Measurements from ENCODE around the gene CCDC192.
"Not testable (repeated sequence)": the region's sequence is repeated elsewhere in the genome, so short reads cannot be mapped to it uniquely, and the experiment has no call there.

CCDC192 gene

GRCh38 chr5:127769386-127769785 is 66.2 kb downstream of the CCDC192 start:
- DNase-seq = no peak

GRCh38 chr5:127770272-127770671 is 67.1 kb downstream of the CCDC192 start:
- no peak for DNase-seq

GRCh38 chr5:127772531-127772930 is 69.3 kb downstream of the CCDC192 start:
- DNase-seq = no peak

GRCh38 chr5:127774221-127774620 is 71.0 kb downstream of the CCDC192 start:
- DNase-seq = no peak

- DNase-seq = no peak
Observed at GRCh38 chr5:127776477-127776876, 73.3 kb downstream of the CCDC192 start.

- DNase-seq = no peak
Observed at GRCh38 chr5:127777957-127778356, 74.8 kb downstream of the CCDC192 start.

- DNase-seq = not testable (repeated sequence)
Observed at GRCh38 chr5:127782450-127782849, 79.3 kb downstream of the CCDC192 start.

GRCh38 chr5:127785098-127785927 is 82.1 kb downstream of the CCDC192 start:
- no peak for DNase-seq

- no peak for DNase-seq
Observed at GRCh38 chr5:127791439-127791838, 88.2 kb downstream of the CCDC192 start.

GRCh38 chr5:127791908-127792307 is 88.7 kb downstream of the CCDC192 start:
- not testable (repeated sequence) for DNase-seq

- DNase-seq = no peak
Observed at GRCh38 chr5:127793052-127793451, 89.9 kb downstream of the CCDC192 start.

GRCh38 chr5:127793879-127794278 is 90.7 kb downstream of the CCDC192 start:
- DNase-seq = no peak

- DNase-seq = no peak
Observed at GRCh38 chr5:127796211-127796610, 93.0 kb downstream of the CCDC192 start.

- no peak for DNase-seq
Observed at GRCh38 chr5:127799293-127799905, 96.2 kb downstream of the CCDC192 start.

- DNase-seq = no peak
Observed at GRCh38 chr5:127801751-127802476, 98.7 kb downstream of the CCDC192 start.

GRCh38 chr5:127802477-127802865 is 99.3 kb downstream of the CCDC192 start:
- DNase-seq = no peak

GRCh38 chr5:127804886-127805426 is 101.8 kb downstream of the CCDC192 start:
- no peak for DNase-seq

GRCh38 chr5:127805448-127805847 is 102.3 kb downstream of the CCDC192 start:
- DNase-seq = no peak

- no peak for DNase-seq
Observed at GRCh38 chr5:127806776-127807175, 103.6 kb downstream of the CCDC192 start.

GRCh38 chr5:127809533-127809932 is 106.3 kb downstream of the CCDC192 start:
- no peak for DNase-seq

GRCh38 chr5:127810017-127810416 is 106.8 kb downstream of the CCDC192 start:
- no peak for DNase-seq

- DNase-seq = no peak
Observed at GRCh38 chr5:127810707-127811490, 107.7 kb downstream of the CCDC192 start.

- no peak for DNase-seq
Observed at GRCh38 chr5:127812570-127812969, 109.4 kb downstream of the CCDC192 start.
